GM12892 (cell line): ENCODE results near the gene RNPC3.

ENCODE experiments used
- POLR2A ChIP-seq: IDR thresholded peaks from 2 replicates; pipeline ENCODE4 v1.6.1; 2011; ENCODE audit warnings: low read depth, low read length, control low read depth
- POLR2AphosphoS5 ChIP-seq: IDR thresholded peaks from 2 replicates; pipeline ENCODE4 v1.6.1; 2011; ENCODE audit warnings: low read depth, low read length, control low read depth

DNA sequence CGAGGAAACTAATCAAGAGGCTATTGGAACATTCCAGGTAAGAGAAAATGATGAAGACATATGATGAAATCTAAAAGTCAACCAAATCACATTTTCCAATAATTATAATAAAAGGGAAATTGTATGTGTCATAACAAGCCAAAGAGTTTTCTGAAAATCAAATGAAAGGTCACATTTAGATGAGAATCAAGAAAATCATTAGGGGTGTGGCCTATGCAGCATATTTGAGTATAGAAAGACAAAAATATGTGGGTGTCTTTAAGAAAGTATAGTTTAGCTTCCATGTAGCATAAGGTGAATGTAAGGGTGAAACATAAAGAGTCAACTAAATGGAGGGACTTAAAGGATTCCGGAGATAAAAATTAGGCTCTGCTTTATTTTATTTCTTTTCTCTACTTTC, 9.2 kb upstream of the RNPC3 start:
- TF ChIP-seq POLR2AphosphoS5, result no peak
- TF ChIP-seq POLR2A, result no peak
